ENCODE data around the gene ZSWIM8.
"Not testable (repeated sequence)": the region's sequence is repeated elsewhere in the genome, so short reads cannot be mapped to it uniquely, and the experiment has no call there.

Gene ZSWIM8

GRCh38 chr10:73773152-73773879, 12.1 kb upstream of the ZSWIM8 start:
- peak; percentile 22 for DNase-seq

- peak; percentile 34 for DNase-seq
These were observed 10.8 kb upstream of the ZSWIM8 start for GRCh38 chr10:73774637-73775036.

GRCh38 chr10:73779018-73779417, 6.4 kb upstream of the ZSWIM8 start:
- no peak for DNase-seq

GRCh38 chr10:73779539-73780197, 5.7 kb upstream of the ZSWIM8 start:
- DNase-seq, result no peak

- DNase-seq, result no peak
These were observed 5.1 kb upstream of the ZSWIM8 start for GRCh38 chr10:73780301-73780700.

- DNase-seq, result no peak
These were observed 4.4 kb upstream of the ZSWIM8 start for GRCh38 chr10:73780966-73781365.

- DNase-seq, result no peak
These were observed 3.9 kb upstream of the ZSWIM8 start for GRCh38 chr10:73781548-73781878.

GRCh38 chr10:73781879-73782748, 3.3 kb upstream of the ZSWIM8 start, which contains the start of gene CHCHD1:
CHCHD1 (plus strand) TSS chr10:73782048; CDS start chr10:73782076, 28 bp downstream.
- DNase-seq, result peak; percentile 88

- DNase-seq, result no peak
These were observed 2.7 kb upstream of the ZSWIM8 start for GRCh38 chr10:73782749-73783085.

GRCh38 chr10:73785721-73786511, 510 bp downstream of the ZSWIM8 start:
- DNase-seq, result peak; percentile 28

GRCh38 chr10:73786512-73786885, 1.1 kb downstream of the ZSWIM8 start:
- no peak for DNase-seq

GRCh38 chr10:73787031-73787800, 1.8 kb downstream of the ZSWIM8 start:
- DNase-seq, result not testable (repeated sequence)

- DNase-seq, result no peak
These were observed 3.7 kb downstream of the ZSWIM8 start for GRCh38 chr10:73788864-73789658.

GRCh38 chr10:73789659-73790055, 4.3 kb downstream of the ZSWIM8 start:
- DNase-seq, result no peak

GRCh38 chr10:73790886-73791625, 5.7 kb downstream of the ZSWIM8 start:
- DNase-seq, result no peak

- no peak for DNase-seq
These were observed 6.5 kb downstream of the ZSWIM8 start for GRCh38 chr10:73791871-73792400.

GRCh38 chr10:73793456-73793855, 8.1 kb downstream of the ZSWIM8 start:
- DNase-seq, result no peak

- DNase-seq, result not testable (repeated sequence)
These were observed 10.1 kb downstream of the ZSWIM8 start for GRCh38 chr10:73795491-73795890.

- not testable (repeated sequence) for DNase-seq
These were observed 10.6 kb downstream of the ZSWIM8 start for GRCh38 chr10:73796035-73796434.

- no peak for DNase-seq
These were observed 11.4 kb downstream of the ZSWIM8 start for GRCh38 chr10:73796766-73797165.

All from EL (cell line).